Upper lobe of left lung (tissue), 6 donors: Measurements from ENCODE around the gene GLT6D1. TPM values are rescaled to one million over a fixed set of nuclear protein-coding genes. Genes with fewer than 3 reads are reported as not detected.
A peak's percentile ranks its signal among the peaks of the same experiment; 100 is the strongest.

Experiments
- ATAC-seq, 2 donors: fragments of 200-7000 bp; cut with Tn5 transposase; one replicate each; pipeline ENCODE4 v1.9.1; 2022; ENCODE audit warnings: mild to moderate bottlenecking in 2 of 2, moderate library complexity in 2 of 2; ENCODE audit not compliant: low FRiP score in 2 of 2
- DNase-seq, 2 donors: peaks; one replicate each; pipeline ENCODE4 v3.0.0-alpha.2; 2019 to 2020
- H3K27ac ChIP-seq, 4 donors: fragments of 200-600 bp; sonication (generic); one replicate each; pipeline ENCODE4 v1.5.1; 2016 to 2019
- H3K27me3 ChIP-seq, 4 donors: fragments of 200-600 bp; sonication (generic); one replicate each; pipeline ENCODE4 v1.5.1; 2017 to 2019
- H3K36me3 ChIP-seq, 4 donors: fragments of 200-600 bp; sonication (generic); one replicate each; pipeline ENCODE4 v1.5.1; 2016 to 2019
- H3K4me1 ChIP-seq, 4 donors: fragments of 200-600 bp; sonication (generic); one replicate each; pipeline ENCODE4 v1.5.1; 2018 to 2019
- H3K4me3 ChIP-seq, 4 donors: fragments of 200-600 bp; sonication (generic); one replicate each; pipeline ENCODE4 v1.5.1; 2017 to 2019; ENCODE audit warnings: mild to moderate bottlenecking in 2 of 4, moderate library complexity in 1 of 4
- H3K9me3 ChIP-seq, 4 donors: fragments of 200-600 bp; sonication (generic); one replicate each; pipeline ENCODE4 v1.5.1; 2018 to 2019
- EP300 ChIP-seq, 4 donors: sonication (generic); formaldehyde crosslinking; IDR thresholded peaks; one replicate each; pipeline ENCODE4 v1.5.1; 2017; ENCODE audit warnings: antibody characterized with exemption in 4 of 4, control low read depth in 2 of 4
- POLR2A ChIP-seq, 4 donors: fragments of 450-650 bp; IDR thresholded peaks; one replicate each; pipeline ENCODE4 v1.5.1; 2016 to 2017; ENCODE audit warnings: antibody characterized with exemption in 4 of 4, mild to moderate bottlenecking in 2 of 4
- POLR2AphosphoS5 ChIP-seq, 2 donors: sonication (generic); formaldehyde crosslinking; IDR thresholded peaks; one replicate each; pipeline ENCODE4 v1.5.1; 2017; ENCODE audit warnings: antibody characterized with exemption in 2 of 2
- WGBS, 2 donors: methylation state at CpG; one replicate each; pipeline ENCODE4 v1.1.5; 2017 to 2018; 5-methylcytosine and 5-hydroxymethylcytosine counted together
- total RNA-seq, 6 donors: library from RNA; depleted of rRNA in 4 of 6; stranded (reverse); fragments of >200 nt in 4 of 6; gene quantifications; one replicate each; pipeline versions ENCODE4 v1.1.0 to v1.2.1, GENCODE V29; 2016 to 2021
- TF ChIP-seq, protein P1 (sequence below), 6 experiments: fragments of 450-650 bp in 4 of 6; fragments of 200-600 bp in 2 of 6; sonication (generic) in 2 of 6; IDR thresholded peaks; one replicate each; pipeline ENCODE4 v1.5.1; 2016 to 2019; ENCODE audit warnings: antibody characterized with exemption in 6 of 6
- donor health status: DM: no; HTN: no; CAD: no; lungs with moderate emphysema.
- donor health status: DM: no; HTN: yes; CAD: no; lungs with severe emphysema.

GLT6D1 gene
- total RNA-seq, 6 donors from 2014 or later: not detected

DNA sequence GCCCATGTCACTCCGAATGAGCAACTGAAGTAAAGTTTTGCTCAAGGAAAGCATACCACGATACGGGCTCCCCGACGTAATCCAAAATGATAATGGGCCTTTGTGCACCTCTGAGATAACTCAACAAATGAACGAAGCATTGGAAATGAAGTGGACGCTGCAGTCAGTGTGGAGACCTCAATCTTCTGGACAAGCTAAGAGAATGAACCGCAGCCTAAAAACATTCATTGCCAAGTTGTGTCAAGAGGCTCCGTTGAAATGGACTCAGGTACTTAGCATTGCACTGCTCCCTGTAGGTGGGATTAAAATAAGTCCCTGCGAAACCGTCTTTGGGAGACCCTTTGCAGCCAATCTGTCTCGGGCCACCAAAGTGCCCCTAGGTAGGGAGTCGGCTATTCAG lies 19.9 kb upstream of the GLT6D1 start:
- no peak for TF ChIP-seq POLR2AphosphoS5 (IDR thresholded peaks at IDR 0.05)
- TF ChIP-seq, protein P1, sequence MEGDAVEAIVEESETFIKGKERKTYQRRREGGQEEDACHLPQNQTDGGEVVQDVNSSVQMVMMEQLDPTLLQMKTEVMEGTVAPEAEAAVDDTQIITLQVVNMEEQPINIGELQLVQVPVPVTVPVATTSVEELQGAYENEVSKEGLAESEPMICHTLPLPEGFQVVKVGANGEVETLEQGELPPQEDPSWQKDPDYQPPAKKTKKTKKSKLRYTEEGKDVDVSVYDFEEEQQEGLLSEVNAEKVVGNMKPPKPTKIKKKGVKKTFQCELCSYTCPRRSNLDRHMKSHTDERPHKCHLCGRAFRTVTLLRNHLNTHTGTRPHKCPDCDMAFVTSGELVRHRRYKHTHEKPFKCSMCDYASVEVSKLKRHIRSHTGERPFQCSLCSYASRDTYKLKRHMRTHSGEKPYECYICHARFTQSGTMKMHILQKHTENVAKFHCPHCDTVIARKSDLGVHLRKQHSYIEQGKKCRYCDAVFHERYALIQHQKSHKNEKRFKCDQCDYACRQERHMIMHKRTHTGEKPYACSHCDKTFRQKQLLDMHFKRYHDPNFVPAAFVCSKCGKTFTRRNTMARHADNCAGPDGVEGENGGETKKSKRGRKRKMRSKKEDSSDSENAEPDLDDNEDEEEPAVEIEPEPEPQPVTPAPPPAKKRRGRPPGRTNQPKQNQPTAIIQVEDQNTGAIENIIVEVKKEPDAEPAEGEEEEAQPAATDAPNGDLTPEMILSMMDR (IDR thresholded peaks at IDR 0.05): no peak
- no peak for TF ChIP-seq POLR2A (IDR thresholded peaks at IDR 0.05)
- no peak for TF ChIP-seq EP300 (IDR thresholded peaks at IDR 0.05)
- Histone ChIP-seq H3K27me3 (no peaks in the 10 kb centered on the region), H3K36me3 (no peaks in the 10 kb centered on the region), H3K4me1 (no peaks in the 10 kb centered on the region), H3K4me3 (no peak overlapping the region), H3K27ac (no peak overlapping the region), H3K9me3 (no peaks in the 10 kb centered on the region)
- no peak for ATAC-seq
- WGBS, 2 donors: 82 to 89% methylated on average over 11 to 13 of the region's 13 CpGs
- DNase-seq: peak in 1 of 2 donors; percentile 3

DNA sequence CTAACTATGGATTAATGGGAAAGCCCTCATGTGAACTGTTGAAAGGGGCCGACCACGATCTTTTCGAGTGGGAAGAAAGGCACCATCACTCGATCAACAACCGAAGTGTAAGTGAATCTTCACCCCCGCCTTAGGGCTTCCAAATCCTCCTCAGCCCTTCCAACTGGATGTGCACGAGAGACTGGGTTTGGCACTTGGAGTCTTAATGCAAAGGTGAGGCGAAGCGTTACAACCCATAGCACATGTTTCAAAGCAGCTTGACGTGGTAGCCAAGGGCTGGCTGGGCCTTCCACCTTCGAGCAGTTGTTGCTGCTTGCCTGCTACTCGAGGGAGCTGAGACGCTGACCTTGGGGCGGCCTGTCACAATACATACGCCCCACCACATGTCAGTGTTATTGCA lies 18.1 kb upstream of the GLT6D1 start:
- H3K27me3 ChIP-seq: no peaks in the 10 kb centered on the region
- H3K27ac ChIP-seq: no peak overlapping the region
- ATAC-seq: no peak
- no peak for TF ChIP-seq POLR2AphosphoS5 (IDR thresholded peaks at IDR 0.05)
- DNase-seq: peak in 1 of 2 donors; percentile 6
- H3K9me3 ChIP-seq: no peaks in the 10 kb centered on the region
- no peaks in the 10 kb centered on the region for H3K4me1 ChIP-seq
- no peak overlapping the region for H3K4me3 ChIP-seq
- no peaks in the 10 kb centered on the region for H3K36me3 ChIP-seq
- 80 to 87% methylated on average over 11 to 15 of the region's 15 CpGs for WGBS, 2 donors

DNA sequence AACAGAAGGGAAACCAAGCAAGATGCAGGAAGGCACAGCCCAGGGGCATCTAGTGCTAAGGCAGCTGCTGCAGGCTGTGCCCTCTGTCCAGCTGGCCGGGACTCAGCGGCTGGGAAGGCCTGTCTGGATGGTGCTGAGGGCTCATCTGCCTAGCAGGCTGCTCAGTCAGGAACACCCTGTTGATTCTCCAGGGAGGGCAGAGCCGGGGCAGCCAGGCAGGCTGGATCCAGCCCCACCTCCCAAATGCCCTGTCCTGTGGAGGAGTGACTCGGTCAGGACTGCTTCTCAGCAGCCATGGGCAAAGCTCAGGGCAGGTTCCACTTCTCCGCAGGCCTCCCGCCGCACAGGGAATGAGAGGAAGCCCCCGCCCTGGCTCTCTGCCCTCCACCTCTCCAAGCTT lies 16.0 kb upstream of the GLT6D1 start:
- Histone ChIP-seq H3K4me3 (no peak overlapping the region), H3K36me3 (no peaks in the 10 kb centered on the region), H3K27ac (no peak overlapping the region), H3K27me3 (no peaks in the 10 kb centered on the region), H3K4me1 (no peaks in the 10 kb centered on the region), H3K9me3 (no peaks in the 10 kb centered on the region)
- 73 to 86% methylated on average over 2 to 8 of the region's 8 CpGs for WGBS, 2 donors
- no peak for TF ChIP-seq POLR2AphosphoS5 (IDR thresholded peaks at IDR 0.05)
- TF ChIP-seq EP300 (IDR thresholded peaks at IDR 0.05): no peak
- no peak for TF ChIP-seq POLR2A (IDR thresholded peaks at IDR 0.05)
- TF ChIP-seq, protein P1 (IDR thresholded peaks at IDR 0.05): no peak
- DNase-seq (peak in 1 of 2 donors; percentile 71), ATAC-seq (peak in 1 of 2 donors; percentile 15)

DNA sequence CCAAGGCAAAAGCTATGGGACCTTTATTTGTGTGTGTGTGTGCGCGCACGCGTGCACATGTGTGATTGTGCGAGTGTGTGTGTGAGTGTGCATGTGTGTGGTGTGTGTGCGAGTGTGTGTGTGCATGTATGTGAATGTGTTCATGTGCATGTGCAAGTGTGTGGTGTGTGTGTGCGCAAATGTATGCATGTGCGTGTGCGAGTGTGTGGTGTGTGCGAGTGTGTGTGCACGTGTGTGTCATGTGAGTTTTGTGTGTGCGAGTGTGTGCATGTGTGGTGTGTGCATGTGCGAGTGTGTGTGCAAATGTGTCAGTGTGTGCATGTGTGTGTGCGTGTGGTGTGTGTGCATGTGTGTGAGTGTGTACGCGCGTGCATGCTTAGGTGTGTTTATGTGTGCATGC lies 11.1 kb upstream of the GLT6D1 start:
- no peak for DNase-seq
- no peaks in the 10 kb centered on the region for H3K4me1 ChIP-seq
- no peak for TF ChIP-seq POLR2A (IDR thresholded peaks at IDR 0.05)
- no peak for TF ChIP-seq POLR2AphosphoS5 (IDR thresholded peaks at IDR 0.05)
- TF ChIP-seq EP300 (IDR thresholded peaks at IDR 0.05): no peak
- TF ChIP-seq, protein P1 (IDR thresholded peaks at IDR 0.05): no peak
- no peak overlapping the region for H3K27ac ChIP-seq
- WGBS, 2 donors: 92 to 97% methylated on average over 17 of the region's 17 CpGs
- H3K4me3 ChIP-seq: no peak overlapping the region
- H3K9me3 ChIP-seq: peaks cover 11 to 34% (median 21%) of the 10 kb centered on the region in 4 donors
- ATAC-seq: no peak
- no peaks in the 10 kb centered on the region for H3K36me3 ChIP-seq
- H3K27me3 ChIP-seq: no peaks in the 10 kb centered on the region

DNA sequence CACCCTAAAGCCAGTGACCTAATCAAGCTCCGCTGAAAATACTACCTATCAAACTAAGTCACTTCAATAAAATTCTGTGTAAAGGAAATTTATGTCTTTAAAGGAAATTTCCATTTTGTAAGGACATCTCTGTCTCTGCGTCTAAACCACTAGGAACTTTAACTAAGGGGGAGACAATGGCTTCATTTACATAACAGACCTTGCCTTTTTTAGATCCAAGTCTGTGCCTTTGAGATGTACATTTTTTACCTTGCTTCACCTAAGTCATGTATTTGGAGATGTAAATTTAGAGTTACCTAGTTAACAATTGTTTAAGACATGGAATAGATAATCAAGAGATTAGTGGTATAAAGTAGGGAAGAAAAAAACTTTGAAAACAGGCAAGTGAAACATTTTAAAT lies 10.2 kb upstream of the GLT6D1 start:
- H3K36me3 ChIP-seq: no peaks in the 10 kb centered on the region
- no peak for DNase-seq
- WGBS, 2 donors: 79 to 83% methylated on average over 2 of the region's 2 CpGs
- H3K4me1 ChIP-seq: no peaks in the 10 kb centered on the region
- no peaks in the 10 kb centered on the region for H3K27me3 ChIP-seq
- H3K27ac ChIP-seq: no peak overlapping the region
- H3K4me3 ChIP-seq: no peak overlapping the region
- H3K9me3 ChIP-seq: peaks cover 19 to 43% (median 29%) of the 10 kb centered on the region in 4 donors
- ATAC-seq: no peak
- TF ChIP-seq, protein P1 (IDR thresholded peaks at IDR 0.05): no peak
- TF ChIP-seq EP300 (IDR thresholded peaks at IDR 0.05) (no peak), POLR2AphosphoS5 (IDR thresholded peaks at IDR 0.05) (no peak), POLR2A (IDR thresholded peaks at IDR 0.05) (no peak)
